Right lobe of liver (tissue), 6 donors: Measurements from ENCODE around the gene SLC7A1. TPM values are rescaled to one million over a fixed set of nuclear protein-coding genes. Genes with fewer than 3 reads are reported as not detected.

Experiments used
- ATAC-seq, 4 donors: fragments of 200-7000 bp; cut with Tn5 transposase; one replicate each; pipeline ENCODE4 v1.9.1; 2020; ENCODE audit warnings: mild to moderate bottlenecking in 4 of 4, moderate library complexity in 4 of 4
- DNase-seq, 3 donors: peaks; one replicate each; pipeline ENCODE4 v3.0.0-alpha.2; 2020
- H3K27ac ChIP-seq, 3 donors: fragments of 200-600 bp; one replicate each; pipeline ENCODE4 v1.8.0; 2022
- H3K27me3 ChIP-seq, 2 donors: fragments of 200-600 bp; one replicate each; pipeline ENCODE4 v1.8.0; 2022
- H3K36me3 ChIP-seq, 4 donors: fragments of 200-600 bp; sonication (generic) in 1 of 4; one replicate each; pipeline versions ENCODE4 v1.5.1 to v1.8.0; 2017 to 2022; ENCODE audit warnings: control low read depth in 1 of 4
- H3K4me1 ChIP-seq, 4 donors: fragments of 200-600 bp; sonication (generic) in 1 of 4; one replicate each; pipeline versions ENCODE4 v1.5.1 to v1.8.0; 2017 to 2022; ENCODE audit warnings: control low read depth in 1 of 4
- H3K4me3 ChIP-seq, 3 donors: fragments of 200-600 bp; one replicate each; pipeline ENCODE4 v1.8.0; 2022
- H3K9me3 ChIP-seq, 4 donors: fragments of 200-600 bp; sonication (generic) in 1 of 4; one replicate each; pipeline versions ENCODE4 v1.5.1 to v1.8.0; 2017 to 2022; ENCODE audit warnings: control low read depth in 1 of 4
- CTCF ChIP-seq, 4 donors: fragments of 200-600 bp in 3 of 4; fragments of 450-650 bp in 1 of 4; IDR thresholded peaks; one replicate each; pipeline versions ENCODE4 v1.5.1 to v1.8.0; 2016 to 2022; ENCODE audit warnings: antibody characterized with exemption in 4 of 4, mild to moderate bottlenecking in 2 of 4
- POLR2A ChIP-seq: fragments of 450-650 bp; IDR thresholded peaks from one replicate; pipeline ENCODE4 v1.6.1; 2017; ENCODE audit warnings: antibody characterized with exemption, mild to moderate bottlenecking
- WGBS: methylation state at CpG from one replicate; pipeline ENCODE4 v1.1.6; 2018; ENCODE audit warnings: low coverage, low lambda C conversion rate; ENCODE audit not compliant: insufficient coverage; ENCODE audit errors: missing lambda C conversion rate; 5-methylcytosine and 5-hydroxymethylcytosine counted together
- intact Hi-C, 2 donors: fragments of 100-400 bp; cut with DNase I; formaldehyde crosslinking; loops; one replicate each; pipeline versions ENCODE4 v1.11.2 to v1.14.1; 2022
- total RNA-seq, 6 experiments: library from RNA; depleted of rRNA in 2 of 6; stranded (reverse); fragments of >200 nt in 2 of 6; fragmentation: NEBNext Ultra II Directional in 3 of 6; extraction: Animal tissue kit (Norgen Biotek cat#: 25700) in 3 of 6; gene quantifications; one replicate each; pipeline versions ENCODE4 v1.1.0 to v1.2.4, GENCODE V29; 2016 to 2023
- donor health status: DM: no; HTN: yes; CAD: no.
- donor health status: DM: no; HTN: no; CAD: no.
- donor health status: DM: no; HTN: no; CAD: no.
- donor health status: DM: no; HTN: yes; CAD: no.
- donor health status: DM: no; HTN: yes; CAD: no.

Gene SLC7A1
- total RNA-seq, 6 experiments from 2014 or later, result 0.70 to 6.5 (median 3.7) TPM

GRCh38 chr13:29527916-29528315 is 67.6 kb downstream of the SLC7A1 start:
- no peak for DNase-seq
- WGBS, result no CpG with 5 or more reads among the region's 5 CpGs

GRCh38 chr13:29527511-29527910 is 68.0 kb downstream of the SLC7A1 start:
- ATAC-seq (no peak), DNase-seq (no peak)
- H3K4me3 ChIP-seq, result no peak overlapping the region
- no peaks in the 10 kb centered on the region for H3K27me3 ChIP-seq
- no peak overlapping the region for H3K27ac ChIP-seq
- intact Hi-C loops, result no loop called here
- H3K4me1 ChIP-seq, result no peaks in the 10 kb centered on the region
- WGBS, result 91% methylated on average over 6 of the region's 8 CpGs
- TF ChIP-seq POLR2A (no peak), CTCF (IDR thresholded peaks at IDR 0.05) (no peak)
- H3K36me3 ChIP-seq, result no peaks in the 10 kb centered on the region
- H3K9me3 ChIP-seq, result no peaks in the 10 kb centered on the region

More at GRCh38 chr13:29527916-29528315, 67.6 kb downstream of the SLC7A1 start:
- no peak for ATAC-seq
- no peak overlapping the region for H3K4me3 ChIP-seq
- H3K4me1 ChIP-seq, result no peaks in the 10 kb centered on the region
- intact Hi-C loops, result no loop called here
- no peak for TF ChIP-seq CTCF (IDR thresholded peaks at IDR 0.05)
- no peak for TF ChIP-seq POLR2A
- H3K36me3 ChIP-seq, result no peaks in the 10 kb centered on the region
- no peaks in the 10 kb centered on the region for H3K9me3 ChIP-seq
- H3K27ac ChIP-seq, result no peak overlapping the region
- H3K27me3 ChIP-seq, result no peaks in the 10 kb centered on the region

- ATAC-seq (no peak), DNase-seq (no peak)
- Histone ChIP-seq H3K27me3 (no peaks in the 10 kb centered on the region), H3K4me3 (no peak overlapping the region), H3K27ac (no peak overlapping the region), H3K36me3 (no peaks in the 10 kb centered on the region), H3K9me3 (no peaks in the 10 kb centered on the region), H3K4me1 (no peaks in the 10 kb centered on the region)
- 94% methylated on average over 7 of the region's 14 CpGs for WGBS
- intact Hi-C loops, result no loop called here
- TF ChIP-seq POLR2A (no peak), CTCF (IDR thresholded peaks at IDR 0.05) (no peak)
Observed at GRCh38 chr13:29526741-29527140, 68.7 kb downstream of the SLC7A1 start.

GRCh38 chr13:29525757-29526156 is 69.7 kb downstream of the SLC7A1 start:
- DNase-seq (no peak), ATAC-seq (no peak)
- WGBS, result 93% methylated on average over 2 of the region's 7 CpGs
- no peaks in the 10 kb centered on the region for H3K4me1 ChIP-seq
- no peaks in the 10 kb centered on the region for H3K36me3 ChIP-seq
- TF ChIP-seq POLR2A (no peak), CTCF (IDR thresholded peaks at IDR 0.05) (no peak)
- no peaks in the 10 kb centered on the region for H3K9me3 ChIP-seq
- no peaks in the 10 kb centered on the region for H3K27me3 ChIP-seq
- intact Hi-C loops, result no loop called here
- no peak overlapping the region for H3K4me3 ChIP-seq
- no peak overlapping the region for H3K27ac ChIP-seq

GRCh38 chr13:29524641-29525040 is 70.8 kb downstream of the SLC7A1 start:
- TF ChIP-seq CTCF (IDR thresholded peaks at IDR 0.05), result no peak
- no peak for TF ChIP-seq POLR2A
- ATAC-seq (no peak), DNase-seq (no peak)
- H3K36me3 ChIP-seq, result no peaks in the 10 kb centered on the region
- H3K27ac ChIP-seq, result no peak overlapping the region
- 60% methylated on average over 1 of the region's 9 CpGs for WGBS
- intact Hi-C loops, result no loop called here
- H3K4me3 ChIP-seq, result no peak overlapping the region
- no peaks in the 10 kb centered on the region for H3K27me3 ChIP-seq
- H3K4me1 ChIP-seq, result no peaks in the 10 kb centered on the region
- no peaks in the 10 kb centered on the region for H3K9me3 ChIP-seq
